HG03135 (cell line): ENCODE data around the gene MAOA.

Experiments
- ATAC-seq: cut with Tn5 transposase; IDR thresholded peaks from one replicate; pipeline ENCODE4 v1.9.1; 2021; ENCODE audit warnings: mild to moderate bottlenecking, moderate library complexity; ENCODE audit not compliant: unreplicated experiment

MAOA gene

DNA sequence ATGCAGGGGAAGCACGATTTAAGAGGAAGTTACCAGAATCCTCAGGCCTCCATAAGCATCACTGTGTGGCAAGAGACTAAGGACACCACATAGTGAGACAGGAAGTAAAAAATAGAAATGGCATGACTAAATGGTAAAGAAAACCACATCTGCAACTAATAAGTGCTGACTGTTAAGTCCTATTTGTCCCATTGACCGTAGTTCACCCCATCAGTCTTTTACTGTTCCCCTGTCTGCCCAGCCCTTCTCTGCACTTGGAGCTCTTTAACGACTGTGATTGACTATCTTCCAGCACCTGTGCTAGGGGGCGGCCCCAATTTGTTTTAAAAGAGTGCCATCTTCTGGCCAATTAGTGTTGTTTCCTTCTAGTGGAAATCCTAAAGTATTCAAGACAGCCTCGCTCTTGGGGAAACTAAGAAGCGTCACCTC, 94.2 kb downstream of the MAOA start:
- ATAC-seq = peak; percentile 89

DNA sequence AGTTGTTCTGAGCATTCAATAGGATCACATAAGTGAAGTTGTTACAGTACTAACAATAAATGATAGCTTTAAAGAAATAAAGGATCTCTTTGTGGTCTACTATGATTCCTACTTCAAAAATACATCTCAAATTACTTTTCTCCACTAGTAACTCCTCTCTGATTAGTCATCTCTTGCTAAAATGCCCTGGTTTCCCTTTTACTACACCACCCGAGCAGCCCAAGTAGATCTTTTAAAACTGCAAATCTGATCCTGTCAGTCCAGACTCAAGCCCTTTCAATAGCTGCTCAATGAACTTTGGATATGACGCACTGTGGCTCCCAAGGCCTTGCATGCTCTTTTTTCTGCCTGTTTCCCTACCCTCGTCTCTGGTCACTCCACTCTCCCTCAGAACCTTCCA, 97.5 kb downstream of the MAOA start:
- no peak for ATAC-seq

DNA sequence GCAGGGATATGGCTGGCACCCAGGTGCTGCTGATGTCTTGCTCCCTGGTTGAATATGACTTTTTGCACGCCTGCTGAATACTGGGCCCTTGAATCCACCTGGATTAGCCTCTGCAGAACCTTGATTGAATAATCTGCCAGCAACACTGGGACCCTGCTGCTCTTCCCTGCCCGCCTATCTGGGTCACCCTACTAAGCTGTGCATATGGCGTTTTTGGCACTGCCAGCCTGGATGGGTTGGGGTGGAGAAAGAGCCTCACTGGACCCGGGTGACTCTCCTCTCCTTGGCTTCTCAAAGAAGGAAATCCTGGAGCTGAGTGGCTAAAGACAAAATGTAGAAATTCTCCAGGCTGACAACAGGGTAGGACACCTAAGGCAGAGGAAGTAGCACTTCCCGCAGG, 100.0 kb downstream of the MAOA start:
- ATAC-seq = no peak

DNA sequence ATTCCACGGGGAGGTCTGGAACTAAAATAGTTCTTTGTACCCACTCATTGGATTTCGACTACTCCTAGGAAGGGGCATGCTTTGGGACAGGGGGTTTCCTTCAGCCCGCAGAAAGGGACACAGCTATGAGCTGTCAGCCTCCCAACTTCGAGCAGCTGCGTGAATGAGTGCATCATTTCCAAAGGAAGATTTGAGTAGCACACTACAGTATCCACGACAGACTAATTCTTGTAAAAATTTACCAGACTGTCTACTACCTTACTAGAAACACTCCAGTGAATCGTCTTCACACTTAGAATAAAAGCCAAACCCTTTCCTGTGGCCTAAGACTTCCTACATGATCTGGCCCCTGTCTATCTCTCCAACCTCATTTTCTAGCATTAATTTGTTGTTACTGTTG, 101.9 kb downstream of the MAOA start:
- ATAC-seq = no peak

DNA sequence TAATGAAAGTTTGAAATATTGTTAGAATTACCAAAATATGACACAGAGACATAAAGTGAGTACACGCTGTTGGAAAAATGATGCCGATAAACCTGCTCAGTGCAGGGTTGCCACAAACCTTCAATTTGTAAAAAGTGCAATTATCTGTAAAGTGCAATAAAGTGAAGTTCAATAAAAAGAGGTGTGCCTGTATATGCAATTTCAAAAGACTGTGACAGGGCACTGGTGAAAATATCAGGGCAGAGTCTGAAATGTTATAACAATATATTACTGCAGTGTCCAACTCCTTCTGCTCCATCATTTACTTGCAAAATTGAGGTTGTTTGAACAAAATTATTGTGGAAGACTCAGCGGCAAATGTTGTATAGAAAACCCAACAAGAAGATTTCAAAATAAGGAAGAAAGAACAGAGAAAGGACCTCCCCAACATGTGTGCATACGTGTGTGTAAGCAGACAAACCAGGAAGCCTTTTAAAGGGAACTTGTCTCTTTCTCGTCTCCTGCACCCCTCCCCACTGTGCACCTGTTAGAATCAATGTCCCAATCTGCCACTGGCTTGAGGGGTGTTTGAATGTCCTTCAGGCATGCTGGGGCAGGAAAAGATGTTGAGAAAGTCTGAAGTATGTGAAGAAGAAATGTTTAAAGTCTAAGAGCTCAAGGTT, 130.0 kb downstream of the MAOA start:
- ATAC-seq = no peak
